HepG2 (cell line): ENCODE data around the gene RABL6. TPM values are rescaled to one million over a fixed set of nuclear protein-coding genes. Genes with fewer than 3 reads are reported as not detected.

Source experiments
- ATAD3A ChIP-seq: sonication (generic); formaldehyde crosslinking; IDR thresholded peaks from 2 replicates; pipeline ENCODE4 v1.4.0; 2020; ENCODE audit warnings: missing genetic modification reagents
- ATRX ChIP-seq: sonication (generic); formaldehyde crosslinking; IDR thresholded peaks from 2 replicates; pipeline ENCODE4 v1.4.0; 2020; ENCODE audit warnings: missing genetic modification reagents, borderline replicate concordance
- BRD4 ChIP-seq: sonication (generic); formaldehyde crosslinking; IDR thresholded peaks from 2 replicates; pipeline ENCODE4 v1.4.0; 2020; ENCODE audit warnings: missing genetic modification reagents
- CENPX ChIP-seq: sonication (generic); formaldehyde crosslinking; IDR thresholded peaks from 2 replicates; pipeline ENCODE4 v1.9.0; 2021; ENCODE audit warnings: mild to moderate bottlenecking, missing genetic modification reagents, moderate library complexity
- FOXO4 ChIP-seq: sonication (generic); formaldehyde crosslinking; conservative IDR thresholded peaks from 2 replicates; pipeline ENCODE4 v1.8.1; 2023; ENCODE audit warnings: missing genetic modification reagents
- FOXP1 ChIP-seq, 2 experiments: fragments of 450-650 bp in 1 of 2; IDR thresholded peaks; 2 replicates each; pipeline ENCODE4 v1.6.1; 2017 to 2018; ENCODE audit warnings: antibody characterized with exemption in 1 of 2
- GLMP ChIP-seq: sonication (generic); formaldehyde crosslinking; IDR thresholded peaks from 2 replicates; pipeline ENCODE4 v1.9.0; 2021; ENCODE audit warnings: missing genetic modification reagents, mild to moderate bottlenecking, borderline replicate concordance
- HDAC2 ChIP-seq: sonication (generic); formaldehyde crosslinking; IDR thresholded peaks from 2 replicates; pipeline ENCODE4 v1.4.0; 2020; ENCODE audit warnings: missing genetic modification reagents
- HOXA9 ChIP-seq: sonication (generic); formaldehyde crosslinking; IDR thresholded peaks from 2 replicates; pipeline ENCODE4 v1.8.1; 2022; ENCODE audit warnings: missing genetic modification reagents, mild to moderate bottlenecking, moderate library complexity, borderline replicate concordance
- JUND ChIP-seq: sonication (generic); formaldehyde crosslinking; IDR thresholded peaks from 2 replicates; pipeline ENCODE4 v1.8.0; 2022; ENCODE audit warnings: mild to moderate bottlenecking, missing genetic modification reagents
- KDM3A ChIP-seq: IDR thresholded peaks from 2 replicates; pipeline ENCODE4 v1.6.1; 2018; ENCODE audit warnings: low read depth, missing compliant biosample characterization
- LCORL ChIP-seq, 2 experiments: fragments of 450-650 bp in 1 of 2; sonication (generic) in 1 of 2; formaldehyde crosslinking in 1 of 2; IDR thresholded peaks; 2 replicates each; pipeline versions ENCODE4 v1.5.0 to v1.6.1; 2017 to 2020; ENCODE audit warnings: antibody characterized with exemption in 1 of 2, missing genetic modification reagents in 1 of 2
- MAFF ChIP-seq: IDR thresholded peaks from 2 replicates; pipeline ENCODE4 v1.6.1; 2011; ENCODE audit warnings: low read depth, low read length, improper control_type of control experiment
- NFATC3 ChIP-seq: sonication (generic); formaldehyde crosslinking; IDR thresholded peaks from 2 replicates; pipeline ENCODE4 v1.5.1; 2020; ENCODE audit warnings: mild to moderate bottlenecking, missing genetic modification reagents
- NPAS2 ChIP-seq: sonication (generic); formaldehyde crosslinking; IDR thresholded peaks from 2 replicates; pipeline ENCODE4 v1.8.0; 2022; ENCODE audit warnings: mild to moderate bottlenecking, missing genetic modification reagents, borderline replicate concordance
- PBX3 ChIP-seq: sonication (generic); formaldehyde crosslinking; IDR thresholded peaks from 2 replicates; pipeline ENCODE4 v1.8.1; 2023; ENCODE audit warnings: missing genetic modification reagents, inconsistent platforms, borderline replicate concordance
- PHF8 ChIP-seq: sonication (generic); formaldehyde crosslinking; IDR thresholded peaks from 2 replicates; pipeline ENCODE4 v1.5.0; 2020; ENCODE audit warnings: missing genetic modification reagents
- POLR2A ChIP-seq, 2 experiments: IDR thresholded peaks; 2 replicates each; pipeline ENCODE4 v1.6.1; 2011; ENCODE audit warnings: low read depth in 2 of 2, low read length in 2 of 2, mild to moderate bottlenecking in 1 of 2, moderate library complexity in 1 of 2; ENCODE audit not compliant: insufficient read depth in 1 of 2
- RORA ChIP-seq: sonication (generic); formaldehyde crosslinking; IDR thresholded peaks from 2 replicates; pipeline ENCODE4 v1.5.0; 2020; ENCODE audit warnings: mild to moderate bottlenecking, missing genetic modification reagents, moderate library complexity
- TGIF2 ChIP-seq: IDR thresholded peaks from 2 replicates; pipeline ENCODE4 v1.6.1; 2016; ENCODE audit warnings: control low read depth, missing compliant biosample characterization
- ZMAT5 ChIP-seq: sonication (generic); formaldehyde crosslinking; IDR thresholded peaks from 2 replicates; pipeline ENCODE4 v1.5.0; 2020; ENCODE audit warnings: mild to moderate bottlenecking, low read depth, missing genetic modification reagents, borderline replicate concordance
- ZNF230 ChIP-seq: sonication (generic); formaldehyde crosslinking; IDR thresholded peaks from 2 replicates; pipeline ENCODE4 v1.4.0; 2020; ENCODE audit warnings: mild to moderate bottlenecking, missing genetic modification reagents
- ZNF296 ChIP-seq: sonication (generic); formaldehyde crosslinking; conservative IDR thresholded peaks from 2 replicates; pipeline ENCODE4 v1.5.0; 2020; ENCODE audit warnings: mild to moderate bottlenecking, missing genetic modification reagents
- ZNF326 ChIP-seq: sonication (generic); formaldehyde crosslinking; IDR thresholded peaks from 2 replicates; pipeline ENCODE4 v1.4.0; 2020; ENCODE audit warnings: missing genetic modification reagents, borderline replicate concordance
- ZNF580 ChIP-seq: IDR thresholded peaks from 2 replicates; pipeline ENCODE4 v1.6.1; 2016; ENCODE audit warnings: low read depth, borderline replicate concordance
- ZNF614 ChIP-seq: IDR thresholded peaks from 2 replicates; pipeline ENCODE4 v1.6.1; 2018; ENCODE audit warnings: missing biosample characterization, missing genetic modification reagents, inconsistent platforms, borderline replicate concordance
- ZNF740 ChIP-seq: sonication (generic); formaldehyde crosslinking; IDR thresholded peaks from 2 replicates; pipeline ENCODE4 v1.4.0; 2020; ENCODE audit warnings: missing genetic modification reagents
- polyA plus RNA-seq, 8 experiments: library from polyadenylated mRNA; depleted of rRNA in 3 of 8; stranded (reverse) in 7 of 8; unstranded in 1 of 8; fragments of >200 nt; fragmentation: Illumina TruSeq in 4 of 8; extraction: Trizol in 4 of 8; gene quantifications; 2 replicates each; pipeline versions ENCODE4 v1.2.1 to v1.2.3, GENCODE V29; 2011 to 2016; ENCODE audit warnings: low read depth in 4 of 8, missing spikeins in 1 of 8, mixed read lengths in 1 of 8; ENCODE audit not compliant: insufficient read depth in 1 of 8
- total RNA-seq, 5 experiments: library from RNA; depleted of rRNA; stranded (reverse); fragments of >200 nt; fragmentation: Illumina TruSeq; extraction: Trizol; gene quantifications; 2 replicates each; pipeline ENCODE4 v1.2.3, GENCODE V29; 2016; ENCODE audit warnings: low read depth in 1 of 5

Gene RABL6
- total and polyA plus RNA-seq, 2 of the 13 experiments (the other 11 are each of a cell fraction or from before 2014, with no cell fraction given), result 81.5 to 125 TPM

GRCh38 chr9:136885950-136886578 lies 78.3 kb downstream of the RABL6 start, which contains the start of gene TRAF2 (continued):
- peak; percentile 99; the same call in 1 of the 2 replicates for TF ChIP-seq PBX3 (CRISPR knock-in tag)
- no peak for TF ChIP-seq RORA
- peak in 1 of 2 experiments; percentile 91; a peak in 2 of 4 replicates for TF ChIP-seq POLR2A (IDR thresholded peaks at IDR 0.05; ENCODE audit: insufficient read depth in 1 of 2, low read depth in 2 of 2, low read length in 2 of 2)
- no peak for TF ChIP-seq ZNF740 (CRISPR knock-in tag)
- TF ChIP-seq CENPX, result no peak
- TF ChIP-seq HDAC2 (CRISPR knock-in tag), result no peak; the same call in 1 of the 2 replicates
- peak; percentile 70 for TF ChIP-seq PHF8 (CRISPR knock-in tag)
- no peak for TF ChIP-seq ZNF614 (CRISPR knock-in tag)
- no peak for TF ChIP-seq FOXP1 (IDR thresholded peaks at IDR 0.05)
- TF ChIP-seq FOXP1 (CRISPR knock-in tag; IDR thresholded peaks at IDR 0.05), result no peak
- no peak for TF ChIP-seq HOXA9 (CRISPR knock-in tag)
- no peak for TF ChIP-seq TGIF2
- TF ChIP-seq ZMAT5 (CRISPR knock-in tag), result no peak
- TF ChIP-seq JUND (CRISPR knock-in tag), result no peak
- no peak for TF ChIP-seq ZNF326 (CRISPR knock-in tag)
- no peak for TF ChIP-seq ZNF580 (CRISPR knock-in tag)
- no peak for TF ChIP-seq NPAS2 (CRISPR knock-in tag)
- no peak for TF ChIP-seq KDM3A (CRISPR knock-in tag)
- TF ChIP-seq ATRX, result no peak
- TF ChIP-seq ZNF296, result no peak
- TF ChIP-seq ATAD3A (CRISPR knock-in tag), result no peak
- no peak for TF ChIP-seq MAFF
- TF ChIP-seq NFATC3 (CRISPR knock-in tag), result no peak
- TF ChIP-seq BRD4 (CRISPR knock-in tag), result peak; percentile 45; the same call in 1 of the 2 replicates
- TF ChIP-seq ZNF230 (CRISPR knock-in tag), result no peak
- no peak for TF ChIP-seq GLMP (CRISPR knock-in tag)
- no peak for TF ChIP-seq LCORL (IDR thresholded peaks at IDR 0.05)
- no peak for TF ChIP-seq LCORL (CRISPR knock-in tag; IDR thresholded peaks at IDR 0.05)
- no peak for TF ChIP-seq FOXO4
